Mesendoderm (in vitro differentiated cells): Measurements from ENCODE around the gene PTDSS2.
"Not testable (repeated sequence)": the region's sequence is repeated elsewhere in the genome, so short reads cannot be mapped to it uniquely, and the experiment has no call there.

Source experiments
- DNase-seq: peaks from one replicate; pipeline ENCODE4 v3.0.0; 2013
- H2AK5ac ChIP-seq: 2 replicates; pipeline ENCODE4 v1.6.1; 2013; ENCODE audit warnings: low read length, inconsistent platforms
- H2BK120ac ChIP-seq: 2 replicates; pipeline ENCODE4 v1.6.1; 2013; ENCODE audit warnings: low read depth, mild to moderate bottlenecking, low read length, moderate library complexity, mixed read lengths
- H2BK15ac ChIP-seq: replicated peaks from 2 replicates; pipeline ENCODE4 v1.6.1; 2013; ENCODE audit warnings: low read depth, mild to moderate bottlenecking, moderate library complexity
- H2BK5ac ChIP-seq: 2 replicates; pipeline ENCODE4 v1.6.1; 2013; ENCODE audit warnings: low read length, inconsistent platforms
- H3K18ac ChIP-seq: 2 replicates; pipeline ENCODE4 v1.6.1; 2013; ENCODE audit warnings: mild to moderate bottlenecking, low read length, mixed read lengths
- H3K23ac ChIP-seq: one replicate; pipeline ENCODE4 v1.6.1; 2013; ENCODE audit warnings: low read length
- H3K27ac ChIP-seq: 2 replicates; pipeline ENCODE4 v1.5.1; 2013; ENCODE audit warnings: low read depth, mild to moderate bottlenecking, inconsistent platforms, low read length, moderate library complexity
- H3K27me3 ChIP-seq: 2 replicates; pipeline ENCODE4 v1.6.1; 2013; ENCODE audit warnings: low read length, control low read depth, mild to moderate bottlenecking, inconsistent platforms; ENCODE audit not compliant: insufficient read depth, poor library complexity
- H3K36me3 ChIP-seq: 2 replicates; pipeline ENCODE4 v1.6.1; 2013; ENCODE audit warnings: low read length, inconsistent platforms; ENCODE audit not compliant: control insufficient read depth, insufficient read depth
- H3K4ac ChIP-seq: one replicate; pipeline ENCODE4 v1.6.1; 2013; ENCODE audit warnings: low read depth, mild to moderate bottlenecking, low read length, moderate library complexity
- H3K4me1 ChIP-seq: 2 replicates; pipeline ENCODE4 v1.6.1; 2013; ENCODE audit warnings: low read depth, low read length, inconsistent platforms; ENCODE audit not compliant: control insufficient read depth
- H3K4me2 ChIP-seq: 2 replicates; pipeline ENCODE4 v1.6.1; 2013; ENCODE audit warnings: low read length
- H3K4me3 ChIP-seq: 2 replicates; pipeline ENCODE4 v1.5.1; 2013; ENCODE audit warnings: mild to moderate bottlenecking, low read length
- H3K56ac ChIP-seq: one replicate; pipeline ENCODE4 v1.6.1; 2013; ENCODE audit warnings: low read length
- H3K79me1 ChIP-seq: 2 replicates; pipeline ENCODE4 v1.6.1; 2013; ENCODE audit warnings: low read length, inconsistent platforms
- H3K79me2 ChIP-seq: 2 replicates; pipeline ENCODE4 v1.6.1; 2013; ENCODE audit warnings: mild to moderate bottlenecking, low read length; ENCODE audit not compliant: control insufficient read depth, insufficient read depth
- H3K9ac ChIP-seq: 2 replicates; pipeline ENCODE4 v1.6.1; 2013; ENCODE audit warnings: low read length, inconsistent platforms
- H4K5ac ChIP-seq: one replicate; pipeline ENCODE4 v1.6.1; 2013; ENCODE audit warnings: low read length
- H4K8ac ChIP-seq: one replicate; pipeline ENCODE4 v1.6.1; 2013; ENCODE audit warnings: low read depth, mild to moderate bottlenecking, control low read depth, low read length, moderate library complexity
- WGBS: extraction: QIAGEN DNeasy Blood & Tissue Kit; methylation state at CpG from one replicate; pipeline ENCODE4 v1.1.7; 2013; ENCODE audit warnings: low lambda C conversion rate, missing lambda C conversion rate; ENCODE audit not compliant: insufficient coverage; ENCODE audit errors: extremely low coverage; 5-methylcytosine and 5-hydroxymethylcytosine counted together

The PTDSS2 gene

GRCh38 chr11:434496-434895 is 15.6 kb upstream of the PTDSS2 start:
- no peaks in the 10 kb centered on the region for H3K79me2 ChIP-seq
- no peak overlapping the region for H3K4ac ChIP-seq
- H3K18ac ChIP-seq = no peak overlapping the region
- H4K8ac ChIP-seq = no peak overlapping the region
- H3K23ac ChIP-seq = no peak overlapping the region
- no peak overlapping the region for H2BK5ac ChIP-seq
- no peaks in the 10 kb centered on the region for H3K4me1 ChIP-seq
- H2BK15ac ChIP-seq = no peak overlapping the region
- no peak for DNase-seq
- WGBS = no CpG with 5 or more reads among the region's 16 CpGs
- no peaks in the 10 kb centered on the region for H3K27me3 ChIP-seq
- no peaks in the 10 kb centered on the region for H3K79me1 ChIP-seq
- H3K9ac ChIP-seq = no peak overlapping the region
- no peak overlapping the region for H3K56ac ChIP-seq
- H4K5ac ChIP-seq = no peak overlapping the region
- no peak overlapping the region for H3K27ac ChIP-seq
- no peak overlapping the region for H3K4me2 ChIP-seq
- H3K4me3 ChIP-seq = no peak overlapping the region
- H2BK120ac ChIP-seq = no peak overlapping the region
- no peaks in the 10 kb centered on the region for H3K36me3 ChIP-seq
- no peak overlapping the region for H2AK5ac ChIP-seq

DNA sequence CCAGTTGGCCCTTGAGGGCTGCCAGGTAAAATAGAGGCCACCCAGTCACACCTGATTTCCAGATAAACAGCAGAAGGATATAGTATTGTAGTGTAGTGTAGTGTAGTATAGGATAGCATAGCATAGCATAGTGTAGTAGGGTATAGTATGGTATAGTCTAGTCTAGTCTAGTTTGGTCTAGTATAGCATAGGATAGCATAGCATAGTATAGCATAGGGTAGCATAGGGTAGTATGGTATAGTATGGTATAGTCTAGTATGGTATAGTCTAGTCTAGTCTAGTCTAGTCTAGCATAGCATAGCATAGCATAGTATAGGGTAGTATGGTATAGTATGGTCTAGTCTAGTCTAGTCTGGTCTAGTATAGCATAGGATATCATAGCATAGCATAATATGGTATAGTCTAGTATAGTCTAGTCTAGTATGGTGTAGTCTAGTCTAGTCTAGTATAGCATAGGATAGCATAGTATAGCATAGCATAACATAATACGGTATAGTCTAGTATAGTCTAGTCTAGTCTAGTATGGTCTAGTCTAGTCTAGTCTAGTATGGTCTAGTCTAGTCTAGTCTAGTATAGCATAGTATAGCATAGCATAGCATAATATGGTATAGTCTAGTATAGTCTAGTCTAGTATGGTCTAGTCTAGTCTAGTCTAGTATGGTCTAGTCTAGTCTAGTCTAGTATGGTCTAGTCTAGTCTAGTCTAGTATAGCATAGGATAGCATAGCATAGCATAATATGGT is 14.9 kb upstream of the PTDSS2 start:
- not testable (repeated sequence) for H3K4ac ChIP-seq, H3K9ac ChIP-seq, H4K5ac ChIP-seq, H3K56ac ChIP-seq, H3K27me3 ChIP-seq, H2AK5ac ChIP-seq, H3K36me3 ChIP-seq, H3K79me1 ChIP-seq, H2BK15ac ChIP-seq, H2BK5ac ChIP-seq, H3K18ac ChIP-seq, H3K4me3 ChIP-seq, H3K27ac ChIP-seq, H4K8ac ChIP-seq, DNase-seq, H3K4me2 ChIP-seq, H2BK120ac ChIP-seq, H3K4me1 ChIP-seq, H3K23ac ChIP-seq, H3K79me2 ChIP-seq
- WGBS = no CpG with 5 or more reads among the region's 1 CpG

DNA sequence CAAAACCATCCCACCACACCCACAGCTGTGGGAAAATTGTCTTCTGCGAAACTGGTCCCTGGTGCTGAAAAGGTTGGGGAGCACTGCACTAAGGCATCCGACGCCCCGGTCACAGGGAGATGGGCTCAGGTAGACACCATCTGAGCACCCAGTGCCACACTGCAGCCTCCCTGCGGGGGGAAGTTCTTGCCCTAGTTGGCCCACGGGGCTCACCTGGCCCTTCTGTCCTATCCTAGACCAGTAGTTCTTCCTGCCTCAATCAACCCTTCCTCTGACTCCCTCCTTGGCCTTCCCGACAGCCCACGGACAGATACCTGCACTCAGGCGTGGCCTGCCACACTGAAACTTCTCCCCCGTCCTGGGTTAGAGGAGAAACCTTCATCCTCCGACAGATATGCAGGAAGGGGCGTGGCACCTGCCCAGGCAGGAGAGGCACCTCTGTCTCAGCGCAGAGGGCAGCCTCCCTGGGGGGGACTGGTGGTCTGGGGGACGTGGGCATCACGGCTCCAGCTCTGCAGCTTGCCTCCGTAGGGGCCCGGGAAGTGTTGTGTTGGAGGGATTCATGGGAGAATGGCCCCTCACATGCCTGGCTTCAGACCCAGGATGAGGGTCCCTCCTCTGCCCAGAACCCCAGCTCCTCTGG is 12.7 kb upstream of the PTDSS2 start:
- no peak overlapping the region for H3K4me2 ChIP-seq
- no peak overlapping the region for H4K8ac ChIP-seq
- H3K79me1 ChIP-seq = no peaks in the 10 kb centered on the region
- WGBS = no CpG with 5 or more reads among the region's 17 CpGs
- H3K27me3 ChIP-seq = no peaks in the 10 kb centered on the region
- H3K79me2 ChIP-seq = no peaks in the 10 kb centered on the region
- DNase-seq = no peak
- no peak overlapping the region for H3K27ac ChIP-seq
- no peak overlapping the region for H3K4me3 ChIP-seq
- H3K56ac ChIP-seq = no peak overlapping the region
- H3K4ac ChIP-seq = no peak overlapping the region
- no peak overlapping the region for H3K18ac ChIP-seq
- no peak overlapping the region for H2BK15ac ChIP-seq
- no peak overlapping the region for H3K23ac ChIP-seq
- no peak overlapping the region for H2BK5ac ChIP-seq
- H4K5ac ChIP-seq = no peak overlapping the region
- H2AK5ac ChIP-seq = no peak overlapping the region
- H3K4me1 ChIP-seq = no peaks in the 10 kb centered on the region
- no peaks in the 10 kb centered on the region for H3K36me3 ChIP-seq
- no peak overlapping the region for H2BK120ac ChIP-seq
- H3K9ac ChIP-seq = no peak overlapping the region

- Histone ChIP-seq H3K79me1 (no peaks in the 10 kb centered on the region), H2BK15ac (no peak overlapping the region), H3K36me3 (no peaks in the 10 kb centered on the region), H3K56ac (no peak overlapping the region), H3K9ac (no peak overlapping the region), H3K4me3 (no peak overlapping the region), H3K4ac (no peak overlapping the region), H4K5ac (no peak overlapping the region), H3K4me2 (no peak overlapping the region), H3K4me1 (no peaks in the 10 kb centered on the region), H3K27ac (no peak overlapping the region), H4K8ac (no peak overlapping the region), H2BK5ac (no peak overlapping the region), H3K23ac (no peak overlapping the region), H3K27me3 (no peaks in the 10 kb centered on the region), H3K18ac (no peak overlapping the region), H2AK5ac (no peak overlapping the region), H3K79me2 (no peaks in the 10 kb centered on the region), H2BK120ac (no peak overlapping the region)
- DNase-seq = no peak
- WGBS = no CpG with 5 or more reads among the region's 21 CpGs
These were observed 11.8 kb upstream of the PTDSS2 start for GRCh38 chr11:438101-438844.

GRCh38 chr11:439315-440064 is 10.6 kb upstream of the PTDSS2 start:
- H3K79me2 ChIP-seq = no peaks in the 10 kb centered on the region
- H3K4ac ChIP-seq = no peak overlapping the region
- no peak overlapping the region for H2BK15ac ChIP-seq
- H2BK120ac ChIP-seq = no peak overlapping the region
- no peaks in the 10 kb centered on the region for H3K79me1 ChIP-seq
- H2BK5ac ChIP-seq = no peak overlapping the region
- H4K8ac ChIP-seq = no peak overlapping the region
- H4K5ac ChIP-seq = no peak overlapping the region
- no peak overlapping the region for H3K9ac ChIP-seq
- H3K27me3 ChIP-seq = no peaks in the 10 kb centered on the region
- no CpG with 5 or more reads among the region's 23 CpGs for WGBS
- H2AK5ac ChIP-seq = no peak overlapping the region
- H3K18ac ChIP-seq = no peak overlapping the region
- H3K56ac ChIP-seq = no peak overlapping the region
- H3K27ac ChIP-seq = no peak overlapping the region
- no peak for DNase-seq
- no peak overlapping the region for H3K4me3 ChIP-seq
- no peaks in the 10 kb centered on the region for H3K4me1 ChIP-seq
- no peak overlapping the region for H3K4me2 ChIP-seq
- H3K36me3 ChIP-seq = no peaks in the 10 kb centered on the region
- no peak overlapping the region for H3K23ac ChIP-seq
